B cell (primary cell): ENCODE results near the gene TGDS. TPM values are rescaled to one million over a fixed set of nuclear protein-coding genes. Genes with fewer than 3 reads are reported as not detected.

Source experiments
- ATAC-seq: fragments of 200-7000 bp; cut with Tn5 transposase; one replicate; pipeline ENCODE4 v1.10.0; 2021; ENCODE audit warnings: low read depth, mild to moderate bottlenecking, moderate number of reproducible peaks, moderate library complexity
- CTCF ChIA-PET: fragments of 350-600 bp; sonication (Branson Sonifier 250); formaldehyde crosslinking; loops from one replicate; lab custom pipeline; 2021; ENCODE audit warnings: antibody characterized with exemption, inconsistent platforms; lab: Charles Lee
- POLR2A ChIA-PET: fragments of 350-600 bp; sonication (Branson Sonifier 250); formaldehyde crosslinking; loops from one replicate; lab custom pipeline; 2021; ENCODE audit warnings: antibody characterized with exemption; lab: Charles Lee
- DNase-seq: peaks from one replicate; pipeline ENCODE4 v3.0.0; 2013
- H2AFZ ChIP-seq: 2 replicates; pipeline ENCODE4 v1.6.1; 2012; ENCODE audit warnings: mild to moderate bottlenecking, low read depth, low read length; ENCODE audit not compliant: insufficient read depth, poor library complexity, severe bottlenecking
- H3K27ac ChIP-seq, 2 donors: 1 replicate in 1 of 2; 2 replicates in 1 of 2; pipeline ENCODE4 v1.5.1; 2012 to 2013; ENCODE audit warnings: low read length in 2 of 2, mild to moderate bottlenecking in 2 of 2, moderate library complexity in 1 of 2
- H3K27me3 ChIP-seq, 4 experiments: fragments of 200-600 bp in 1 of 4; sonication (generic) in 1 of 4; replicated peaks in 1 of 4; 1 replicate in 2 of 4; 2 replicates in 2 of 4; pipeline versions ENCODE4 v1.6.1 to v1.7.0; 2013 to 2016; ENCODE audit warnings: low read length in 3 of 4, mild to moderate bottlenecking in 2 of 4, mixed read lengths in 1 of 4, moderate library complexity in 1 of 4; ENCODE audit not compliant: insufficient read depth in 4 of 4, control insufficient read depth in 3 of 4; ENCODE audit errors: control extremely low read depth in 1 of 4
- H3K36me3 ChIP-seq, 2 experiments: replicated peaks in 1 of 2; 1 replicate in 1 of 2; 2 replicates in 1 of 2; pipeline versions ENCODE4 v1.6.1 to v1.7.1; 2013; ENCODE audit warnings: low read length in 1 of 2; ENCODE audit not compliant: insufficient read depth in 2 of 2, control insufficient read depth in 1 of 2; ENCODE audit errors: control extremely low read depth in 1 of 2, extremely low read depth in 1 of 2
- H3K4me1 ChIP-seq, 2 donors: fragments of 200-600 bp in 1 of 2; sonication (generic) in 1 of 2; 1 replicate in 1 of 2; 2 replicates in 1 of 2; pipeline versions ENCODE4 v1.5.1 to v1.6.1; 2013 to 2017; ENCODE audit warnings: low read length in 2 of 2; ENCODE audit not compliant: control insufficient read depth in 2 of 2, insufficient read depth in 2 of 2
- H3K4me2 ChIP-seq: replicated peaks from 2 replicates; pipeline ENCODE3; 2012; ENCODE audit warnings: mild to moderate bottlenecking, low read depth, low read length; ENCODE audit not compliant: poor library complexity, severe bottlenecking
- H3K4me3 ChIP-seq, 5 experiments: fragments of 200-600 bp in 1 of 5; sonication (generic) in 1 of 5; 1 replicate in 3 of 5; 2 replicates in 2 of 5; pipeline versions ENCODE4 v1.5.1 to v1.7.0; 2011 to 2016; ENCODE audit warnings: low read length in 4 of 5, mild to moderate bottlenecking in 4 of 5, low read depth in 2 of 5, control low read depth in 1 of 5, moderate library complexity in 1 of 5; ENCODE audit not compliant: insufficient read depth in 1 of 5; ENCODE audit errors: control extremely low read depth in 1 of 5, extremely low read depth in 1 of 5
- H3K79me2 ChIP-seq: fragments of 200-600 bp; sonication (generic); one replicate; pipeline ENCODE4 v1.6.0; 2016; ENCODE audit warnings: low read length; ENCODE audit not compliant: control insufficient read depth, insufficient read depth
- H3K9ac ChIP-seq: fragments of 200-600 bp; sonication (generic); 2 replicates; pipeline ENCODE4 v1.6.1; 2017; ENCODE audit warnings: mild to moderate bottlenecking, low read length, moderate library complexity
- H3K9me3 ChIP-seq, 3 donors: one replicate each; pipeline versions ENCODE4 v1.6.1 to v1.7.1; 2013; ENCODE audit warnings: low read length in 2 of 3; ENCODE audit not compliant: control insufficient read depth in 2 of 3, insufficient read depth in 1 of 3; ENCODE audit errors: control extremely low read depth in 1 of 3
- H4K20me1 ChIP-seq: 2 replicates; pipeline ENCODE4 v1.6.0; 2012; ENCODE audit warnings: mild to moderate bottlenecking, low read length; ENCODE audit not compliant: insufficient read depth, control insufficient read depth, poor library complexity, severe bottlenecking
- H3K27ac Mint-ChIP-seq: one replicate; pipeline ENCODE4 v1.8.0; 2021; ENCODE audit warnings: mixed read lengths
- H3K27me3 Mint-ChIP-seq: one replicate; pipeline ENCODE4 v1.8.0; 2021; ENCODE audit warnings: mixed read lengths
- H3K4me1 Mint-ChIP-seq: one replicate; pipeline ENCODE4 v1.8.0; 2021; ENCODE audit warnings: mixed read lengths
- H3K4me3 Mint-ChIP-seq: one replicate; pipeline ENCODE4 v1.8.0; 2021; ENCODE audit warnings: mixed read lengths
- H3K9me3 Mint-ChIP-seq: one replicate; pipeline ENCODE4 v1.8.0; 2022; ENCODE audit warnings: mixed read lengths; ENCODE audit not compliant: insufficient read depth
- EZH2 ChIP-seq: IDR thresholded peaks from 2 replicates; pipeline ENCODE4 v1.6.1; 2012; ENCODE audit warnings: borderline replicate concordance, low read depth, mild to moderate bottlenecking, moderate library complexity, low read length; ENCODE audit not compliant: insufficient read depth, poor library complexity, severe bottlenecking
- WGBS: methylation state at CpG from one replicate; pipeline ENCODE4 v1.1.5; 2013; ENCODE audit warnings: missing lambda C conversion rate; ENCODE audit not compliant: insufficient coverage; 5-methylcytosine and 5-hydroxymethylcytosine counted together
- intact Hi-C: fragments of 100-400 bp; cut with micrococcal nuclease; formaldehyde crosslinking; loops from one replicate; pipeline ENCODE4 v1.10.0; 2022
- polyA plus RNA-seq: library from polyadenylated mRNA; depleted of rRNA; stranded (reverse); fragments of >200 nt; gene quantifications from 2 replicates; pipeline ENCODE4 v1.2.3, GENCODE V29; 2012
- total RNA-seq, 2 donors: library from RNA; stranded (reverse); fragments of 120-200 nt in 1 of 2; gene quantifications; 1 replicate in 1 of 2; 2 replicates in 1 of 2; pipeline versions ENCODE4 v1.2.3 to v1.2.4, GENCODE V29; 2013 to 2022
- TF ChIP-seq, protein P1 (sequence below): fragments of 200-600 bp; IDR thresholded peaks from one replicate; pipeline ENCODE4 v1.8.0; 2022; ENCODE audit warnings: antibody characterized with exemption, mild to moderate bottlenecking

Gene TGDS
- total and polyA plus RNA-seq, 2 donors (not counting 1 experiment from before 2014, with no cell fraction given), result 11.7 to 14.7 TPM

- H3K9ac ChIP-seq, result no peak overlapping the region
- no peaks in the 10 kb centered on the region for H3K27me3 ChIP-seq
- ATAC-seq (no peak), DNase-seq (no peak)
- no peak overlapping the region for H3K4me2 ChIP-seq
- POLR2A ChIA-PET, result no interaction called here
- intact Hi-C loops, result no loop called here
- H2AFZ ChIP-seq, result no peak overlapping the region
- H3K4me1 ChIP-seq, result no peaks in the 10 kb centered on the region
- Mint-ChIP-seq H3K4me3 (no peak overlapping the region), H3K4me1 (no peaks in the 10 kb centered on the region), H3K27me3 (no peaks in the 10 kb centered on the region), H3K27ac (no peak overlapping the region), H3K9me3 (no peaks in the 10 kb centered on the region)
- H3K9me3 ChIP-seq, result no peaks in the 10 kb centered on the region
- H3K4me3 ChIP-seq, result no peak overlapping the region
- no peak overlapping the region for H3K27ac ChIP-seq
- no CpG with 5 or more reads among the region's 3 CpGs for WGBS
- no peaks in the 10 kb centered on the region for H4K20me1 ChIP-seq
- H3K79me2 ChIP-seq, result no peaks in the 10 kb centered on the region
- CTCF ChIA-PET, result no interaction called here
- H3K36me3 ChIP-seq, result peaks cover 0 to 1% of the 10 kb centered on the region in 2 experiments
- TF ChIP-seq, protein P1, sequence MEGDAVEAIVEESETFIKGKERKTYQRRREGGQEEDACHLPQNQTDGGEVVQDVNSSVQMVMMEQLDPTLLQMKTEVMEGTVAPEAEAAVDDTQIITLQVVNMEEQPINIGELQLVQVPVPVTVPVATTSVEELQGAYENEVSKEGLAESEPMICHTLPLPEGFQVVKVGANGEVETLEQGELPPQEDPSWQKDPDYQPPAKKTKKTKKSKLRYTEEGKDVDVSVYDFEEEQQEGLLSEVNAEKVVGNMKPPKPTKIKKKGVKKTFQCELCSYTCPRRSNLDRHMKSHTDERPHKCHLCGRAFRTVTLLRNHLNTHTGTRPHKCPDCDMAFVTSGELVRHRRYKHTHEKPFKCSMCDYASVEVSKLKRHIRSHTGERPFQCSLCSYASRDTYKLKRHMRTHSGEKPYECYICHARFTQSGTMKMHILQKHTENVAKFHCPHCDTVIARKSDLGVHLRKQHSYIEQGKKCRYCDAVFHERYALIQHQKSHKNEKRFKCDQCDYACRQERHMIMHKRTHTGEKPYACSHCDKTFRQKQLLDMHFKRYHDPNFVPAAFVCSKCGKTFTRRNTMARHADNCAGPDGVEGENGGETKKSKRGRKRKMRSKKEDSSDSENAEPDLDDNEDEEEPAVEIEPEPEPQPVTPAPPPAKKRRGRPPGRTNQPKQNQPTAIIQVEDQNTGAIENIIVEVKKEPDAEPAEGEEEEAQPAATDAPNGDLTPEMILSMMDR, result no peak
- no peak for TF ChIP-seq EZH2
Observed at GRCh38 chr13:94561126-94561525, 34.8 kb downstream of the TGDS start.

GRCh38 chr13:94560116-94560515 is 35.8 kb downstream of the TGDS start:
- CTCF ChIA-PET, result no interaction called here
- no peak overlapping the region for H3K4me3 ChIP-seq
- WGBS, result no CpG with 5 or more reads among the region's 2 CpGs
- H3K9me3 ChIP-seq, result no peaks in the 10 kb centered on the region
- H3K4me2 ChIP-seq, result no peak overlapping the region
- H3K4me3 Mint-ChIP-seq, result no peak overlapping the region
- peaks cover 0 to 1% of the 10 kb centered on the region in 2 experiments for H3K36me3 ChIP-seq
- no peak for TF ChIP-seq EZH2
- TF ChIP-seq, protein P1, result no peak
- H3K9ac ChIP-seq, result no peak overlapping the region
- no peaks in the 10 kb centered on the region for H3K27me3 Mint-ChIP-seq
- ATAC-seq (no peak), DNase-seq (no peak)
- no peaks in the 10 kb centered on the region for H3K4me1 ChIP-seq
- POLR2A ChIA-PET, result no interaction called here
- H3K79me2 ChIP-seq, result no peaks in the 10 kb centered on the region
- no peaks in the 10 kb centered on the region for H3K27me3 ChIP-seq
- H3K9me3 Mint-ChIP-seq, result no peaks in the 10 kb centered on the region
- no peak overlapping the region for H3K27ac ChIP-seq
- no peak overlapping the region for H2AFZ ChIP-seq
- H4K20me1 ChIP-seq, result no peaks in the 10 kb centered on the region
- H3K4me1 Mint-ChIP-seq, result no peaks in the 10 kb centered on the region
- intact Hi-C loops, result no loop called here
- H3K27ac Mint-ChIP-seq, result no peak overlapping the region
